Mesenchymal stem cell (in vitro differentiated cells and primary cell): ENCODE measurements around the gene GMCL2.

Source experiments
- DNase-seq: peaks from one replicate; pipeline ENCODE4 v3.0.0-alpha.2; 2013
- H2AFZ ChIP-seq: one replicate; pipeline ENCODE4 v1.6.1; 2013; ENCODE audit warnings: low read depth, mild to moderate bottlenecking, control low read depth, inconsistent platforms, low read length, moderate library complexity
- H2AK5ac ChIP-seq: 2 replicates; pipeline ENCODE4 v1.6.1; 2013; ENCODE audit warnings: low read length, moderate library complexity, mild to moderate bottlenecking, inconsistent platforms; ENCODE audit not compliant: severe bottlenecking
- H2BK120ac ChIP-seq: one replicate; pipeline ENCODE4 v1.6.1; 2013; ENCODE audit warnings: low read depth, mild to moderate bottlenecking, inconsistent platforms, low read length, moderate library complexity
- H2BK12ac ChIP-seq, 2 experiments: one replicate each; pipeline ENCODE4 v1.6.1; 2013; ENCODE audit warnings: inconsistent platforms in 2 of 2, low read length in 2 of 2, mild to moderate bottlenecking in 2 of 2, moderate library complexity in 2 of 2, control low read depth in 1 of 2
- H2BK15ac ChIP-seq: one replicate; pipeline ENCODE4 v1.6.1; 2013; ENCODE audit warnings: mild to moderate bottlenecking, low read depth, inconsistent platforms; ENCODE audit not compliant: poor library complexity, severe bottlenecking
- H2BK5ac ChIP-seq: 2 replicates; pipeline ENCODE4 v1.6.1; 2013; ENCODE audit warnings: low read depth, mild to moderate bottlenecking, low read length, control low read depth, inconsistent platforms; ENCODE audit not compliant: poor library complexity, severe bottlenecking
- H3K14ac ChIP-seq, 2 experiments: one replicate each; pipeline ENCODE4 v1.6.1; 2013; ENCODE audit warnings: inconsistent platforms in 2 of 2, low read length in 2 of 2, control low read depth in 1 of 2, mild to moderate bottlenecking in 1 of 2, moderate library complexity in 1 of 2
- H3K18ac ChIP-seq, 2 experiments: one replicate each; pipeline ENCODE4 v1.6.1; 2013; ENCODE audit warnings: inconsistent platforms in 2 of 2, low read length in 2 of 2, control low read depth in 1 of 2, low read depth in 1 of 2, mild to moderate bottlenecking in 1 of 2
- H3K23ac ChIP-seq, 2 experiments: one replicate each; pipeline ENCODE4 v1.6.1; 2013; ENCODE audit warnings: inconsistent platforms in 2 of 2, low read length in 2 of 2, mild to moderate bottlenecking in 2 of 2, moderate library complexity in 2 of 2, control low read depth in 1 of 2
- H3K27ac ChIP-seq: 2 replicates; pipeline ENCODE4 v1.5.1; 2013; ENCODE audit warnings: mild to moderate bottlenecking, moderate library complexity, low read length, control low read depth, inconsistent platforms; ENCODE audit not compliant: poor library complexity, severe bottlenecking
- H3K27me3 ChIP-seq, 2 experiments: 2 replicates each; pipeline versions ENCODE4 v1.6.1 to v1.7.0; 2013; ENCODE audit warnings: low read length in 2 of 2, mild to moderate bottlenecking in 2 of 2, moderate library complexity in 2 of 2, control low read depth in 1 of 2, inconsistent platforms in 1 of 2; ENCODE audit not compliant: control insufficient read depth in 1 of 2, insufficient read depth in 1 of 2
- H3K36me3 ChIP-seq, 2 experiments: 2 replicates each; pipeline versions ENCODE4 v1.6.1 to v1.7.0; 2013; ENCODE audit warnings: low read length in 2 of 2, control low read depth in 1 of 2, inconsistent platforms in 1 of 2, low read depth in 1 of 2, mild to moderate bottlenecking in 1 of 2; ENCODE audit not compliant: insufficient read depth in 2 of 2, control insufficient read depth in 1 of 2
- H3K4ac ChIP-seq, 2 experiments: one replicate each; pipeline ENCODE4 v1.6.1; 2013; ENCODE audit warnings: inconsistent platforms in 2 of 2, low read length in 2 of 2, mild to moderate bottlenecking in 2 of 2, moderate library complexity in 2 of 2, control low read depth in 1 of 2, low read depth in 1 of 2
- H3K4me1 ChIP-seq: 2 replicates; pipeline ENCODE4 v1.6.1; 2013; ENCODE audit warnings: low read depth, low read length, control low read depth; ENCODE audit not compliant: control insufficient read depth, insufficient read depth
- H3K4me2 ChIP-seq: 2 replicates; pipeline ENCODE4 v1.6.1; 2013; ENCODE audit warnings: low read length, mild to moderate bottlenecking, inconsistent platforms; ENCODE audit not compliant: poor library complexity, severe bottlenecking
- H3K4me3 ChIP-seq, 2 experiments: 2 replicates each; pipeline versions ENCODE4 v1.5.1 to v1.7.0; 2013; ENCODE audit warnings: low read length in 2 of 2, mild to moderate bottlenecking in 2 of 2, control low read depth in 1 of 2, low read depth in 1 of 2; ENCODE audit not compliant: insufficient read depth in 1 of 2
- H3K79me1 ChIP-seq: replicated peaks from 2 replicates; pipeline ENCODE4 v1.6.1; 2013; ENCODE audit warnings: mild to moderate bottlenecking, control low read depth, low read length, inconsistent platforms; ENCODE audit not compliant: poor library complexity, severe bottlenecking
- H3K9ac ChIP-seq: 2 replicates; pipeline ENCODE4 v1.7.0; 2013; ENCODE audit warnings: mild to moderate bottlenecking, low read length, moderate library complexity
- H3K9me3 ChIP-seq: 2 replicates; pipeline ENCODE4 v1.7.0; 2013; ENCODE audit warnings: mild to moderate bottlenecking, low read length; ENCODE audit not compliant: control insufficient read depth
- H4K8ac ChIP-seq: one replicate; pipeline ENCODE4 v1.6.1; 2013; ENCODE audit warnings: inconsistent platforms, mild to moderate bottlenecking, low read length, moderate library complexity
- H4K91ac ChIP-seq: one replicate; pipeline ENCODE4 v1.6.1; 2013; ENCODE audit warnings: mild to moderate bottlenecking, low read length, inconsistent platforms
- WGBS: methylation state at CpG from one replicate; pipeline ENCODE4 v1.1.7; 2013; ENCODE audit warnings: mixed read lengths; 5-methylcytosine and 5-hydroxymethylcytosine counted together

The GMCL2 gene

GRCh38 chr5:178218827-178219226, 31.7 kb upstream of the GMCL2 start:
- no CpG with 5 or more reads among the region's 3 CpGs for WGBS
- Histone ChIP-seq H3K9ac (no peak overlapping the region), H3K27ac (no peak overlapping the region), H3K4me1 (peaks cover 3% of the 10 kb centered on the region), H2BK5ac (no peak overlapping the region), H3K9me3 (no peaks in the 10 kb centered on the region), H3K4me2 (no peak overlapping the region), H3K4me3 (no peak overlapping the region), H3K23ac (no peak overlapping the region), H3K36me3 (peaks cover 59 to 82% of the 10 kb centered on the region in 2 experiments), H3K14ac (no peak overlapping the region), H2BK15ac (no peak overlapping the region), H2BK120ac (no peak overlapping the region), H2AK5ac (no peak overlapping the region), H3K79me1 (peaks cover 32% of the 10 kb centered on the region), H2AFZ (no peak overlapping the region), H3K18ac (no peak overlapping the region), H4K91ac (no peak overlapping the region), H3K4ac (no peak overlapping the region), H4K8ac (no peak overlapping the region), H3K27me3 (no peaks in the 10 kb centered on the region), H2BK12ac (no peak overlapping the region)
- DNase-seq = no peak

- H3K9ac ChIP-seq = no peak overlapping the region
- no peak overlapping the region for H4K8ac ChIP-seq
- H2BK5ac ChIP-seq = no peak overlapping the region
- no peak overlapping the region for H2BK15ac ChIP-seq
- no peaks in the 10 kb centered on the region for H3K27me3 ChIP-seq
- H2BK12ac ChIP-seq = no peak overlapping the region
- H2AFZ ChIP-seq = no peak overlapping the region
- no peak overlapping the region for H3K18ac ChIP-seq
- H3K23ac ChIP-seq = no peak overlapping the region
- no peak overlapping the region for H3K4me2 ChIP-seq
- no peak overlapping the region for H4K91ac ChIP-seq
- no peak overlapping the region for H3K4ac ChIP-seq
- H2BK120ac ChIP-seq = no peak overlapping the region
- H3K4me3 ChIP-seq = no peak overlapping the region
- H3K4me1 ChIP-seq = no peaks in the 10 kb centered on the region
- no peak overlapping the region for H2AK5ac ChIP-seq
- WGBS = 87% methylated on average over 5 of the region's 5 CpGs
- no peak overlapping the region for H3K27ac ChIP-seq
- no peaks in the 10 kb centered on the region for H3K9me3 ChIP-seq
- peaks cover 58 to 84% of the 10 kb centered on the region in 2 experiments for H3K36me3 ChIP-seq
- no peak for DNase-seq
- H3K14ac ChIP-seq = no peak overlapping the region
- peaks cover 28% of the 10 kb centered on the region for H3K79me1 ChIP-seq
These were observed 31.1 kb upstream of the GMCL2 start for GRCh38 chr5:178218237-178218776.

GRCh38 chr5:178216779-178217178, 29.6 kb upstream of the GMCL2 start:
- Histone ChIP-seq H3K4ac (no peak overlapping the region), H3K4me2 (no peak overlapping the region), H2BK120ac (no peak overlapping the region), H2BK12ac (no peak overlapping the region), H2AFZ (no peak overlapping the region), H4K8ac (no peak overlapping the region), H3K79me1 (peaks cover 26% of the 10 kb centered on the region), H2BK5ac (no peak overlapping the region), H3K27ac (no peak overlapping the region), H3K4me3 (no peak overlapping the region), H3K14ac (no peak overlapping the region), H3K9ac (no peak overlapping the region), H3K36me3 (peaks cover 59 to 84% of the 10 kb centered on the region in 2 experiments), H2AK5ac (no peak overlapping the region), H3K23ac (no peak overlapping the region), H3K27me3 (no peaks in the 10 kb centered on the region), H4K91ac (no peak overlapping the region), H3K4me1 (peaks cover 2% of the 10 kb centered on the region), H3K18ac (no peak overlapping the region), H3K9me3 (no peaks in the 10 kb centered on the region), H2BK15ac (no peak overlapping the region)
- WGBS = 95% methylated on average over 3 of the region's 3 CpGs
- DNase-seq = no peak

- H2BK15ac ChIP-seq = no peak overlapping the region
- H4K91ac ChIP-seq = no peak overlapping the region
- no peak overlapping the region for H3K4ac ChIP-seq
- H3K79me1 ChIP-seq = peaks cover 29% of the 10 kb centered on the region
- no peak overlapping the region for H2AK5ac ChIP-seq
- H2BK12ac ChIP-seq = no peak overlapping the region
- no peak overlapping the region for H3K4me2 ChIP-seq
- H3K9ac ChIP-seq = no peak overlapping the region
- no peak overlapping the region for H3K27ac ChIP-seq
- H3K23ac ChIP-seq = no peak overlapping the region
- no peak overlapping the region for H3K18ac ChIP-seq
- 89% methylated on average over 5 of the region's 5 CpGs for WGBS
- no peak overlapping the region for H4K8ac ChIP-seq
- no peak overlapping the region for H3K4me3 ChIP-seq
- H3K27me3 ChIP-seq = no peaks in the 10 kb centered on the region
- H3K4me1 ChIP-seq = peaks cover 2% of the 10 kb centered on the region
- no peak overlapping the region for H2AFZ ChIP-seq
- no peak overlapping the region for H3K14ac ChIP-seq
- H2BK5ac ChIP-seq = no peak overlapping the region
- no peaks in the 10 kb centered on the region for H3K9me3 ChIP-seq
- no peak overlapping the region for H2BK120ac ChIP-seq
- no peak for DNase-seq
- H3K36me3 ChIP-seq = peaks cover 59 to 84% of the 10 kb centered on the region in 2 experiments
These were observed 28.9 kb upstream of the GMCL2 start for GRCh38 chr5:178216088-178216534.
